ENCODE measurements around the gene CNTLN.

Gene CNTLN

DNA sequence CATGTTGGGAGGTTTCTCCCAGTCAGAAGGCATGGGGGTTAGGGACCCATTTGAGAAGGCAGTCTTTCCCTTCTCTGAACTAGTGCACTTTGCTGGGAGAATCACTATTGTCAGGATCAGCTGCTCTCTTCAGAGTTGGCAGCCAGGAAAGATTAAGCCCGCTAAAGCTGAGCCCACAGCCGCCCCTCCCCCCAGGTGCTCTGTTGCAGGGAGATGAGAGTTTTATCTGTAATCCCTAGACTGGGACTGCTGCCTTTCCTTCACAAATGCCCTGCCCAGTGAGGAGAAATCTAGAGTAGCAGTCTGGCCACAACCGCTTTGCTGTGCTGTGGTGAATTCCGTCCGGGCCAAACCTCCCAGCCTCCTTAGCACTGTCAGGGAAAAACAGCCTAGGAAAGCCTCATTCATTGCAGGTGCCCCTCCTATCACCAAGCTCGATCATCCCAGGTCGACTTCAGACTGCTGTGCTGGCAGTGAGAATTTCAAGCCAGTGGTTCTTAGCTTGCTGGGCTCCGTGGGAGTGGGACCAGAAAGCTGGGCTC, 69.8 kb downstream of the CNTLN start:
- no peak overlapping the region for H3K27ac ChIP-seq (replicated peaks)
- H3K4me3 ChIP-seq (replicated peaks; ENCODE audit: insufficient read depth, low read length), result no peak overlapping the region
- no peak for TF ChIP-seq POLR2AphosphoS5 (IDR thresholded peaks at IDR 0.05; ENCODE audit: low read depth)
- no peak for TF ChIP-seq GABPA (IDR thresholded peaks at IDR 0.05; ENCODE audit: low read depth)
- TF ChIP-seq, protein P1, sequence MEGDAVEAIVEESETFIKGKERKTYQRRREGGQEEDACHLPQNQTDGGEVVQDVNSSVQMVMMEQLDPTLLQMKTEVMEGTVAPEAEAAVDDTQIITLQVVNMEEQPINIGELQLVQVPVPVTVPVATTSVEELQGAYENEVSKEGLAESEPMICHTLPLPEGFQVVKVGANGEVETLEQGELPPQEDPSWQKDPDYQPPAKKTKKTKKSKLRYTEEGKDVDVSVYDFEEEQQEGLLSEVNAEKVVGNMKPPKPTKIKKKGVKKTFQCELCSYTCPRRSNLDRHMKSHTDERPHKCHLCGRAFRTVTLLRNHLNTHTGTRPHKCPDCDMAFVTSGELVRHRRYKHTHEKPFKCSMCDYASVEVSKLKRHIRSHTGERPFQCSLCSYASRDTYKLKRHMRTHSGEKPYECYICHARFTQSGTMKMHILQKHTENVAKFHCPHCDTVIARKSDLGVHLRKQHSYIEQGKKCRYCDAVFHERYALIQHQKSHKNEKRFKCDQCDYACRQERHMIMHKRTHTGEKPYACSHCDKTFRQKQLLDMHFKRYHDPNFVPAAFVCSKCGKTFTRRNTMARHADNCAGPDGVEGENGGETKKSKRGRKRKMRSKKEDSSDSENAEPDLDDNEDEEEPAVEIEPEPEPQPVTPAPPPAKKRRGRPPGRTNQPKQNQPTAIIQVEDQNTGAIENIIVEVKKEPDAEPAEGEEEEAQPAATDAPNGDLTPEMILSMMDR (IDR thresholded peaks at IDR 0.05; ENCODE audit: insufficient read depth, low read length), result no peak
- TF ChIP-seq, protein P2, sequence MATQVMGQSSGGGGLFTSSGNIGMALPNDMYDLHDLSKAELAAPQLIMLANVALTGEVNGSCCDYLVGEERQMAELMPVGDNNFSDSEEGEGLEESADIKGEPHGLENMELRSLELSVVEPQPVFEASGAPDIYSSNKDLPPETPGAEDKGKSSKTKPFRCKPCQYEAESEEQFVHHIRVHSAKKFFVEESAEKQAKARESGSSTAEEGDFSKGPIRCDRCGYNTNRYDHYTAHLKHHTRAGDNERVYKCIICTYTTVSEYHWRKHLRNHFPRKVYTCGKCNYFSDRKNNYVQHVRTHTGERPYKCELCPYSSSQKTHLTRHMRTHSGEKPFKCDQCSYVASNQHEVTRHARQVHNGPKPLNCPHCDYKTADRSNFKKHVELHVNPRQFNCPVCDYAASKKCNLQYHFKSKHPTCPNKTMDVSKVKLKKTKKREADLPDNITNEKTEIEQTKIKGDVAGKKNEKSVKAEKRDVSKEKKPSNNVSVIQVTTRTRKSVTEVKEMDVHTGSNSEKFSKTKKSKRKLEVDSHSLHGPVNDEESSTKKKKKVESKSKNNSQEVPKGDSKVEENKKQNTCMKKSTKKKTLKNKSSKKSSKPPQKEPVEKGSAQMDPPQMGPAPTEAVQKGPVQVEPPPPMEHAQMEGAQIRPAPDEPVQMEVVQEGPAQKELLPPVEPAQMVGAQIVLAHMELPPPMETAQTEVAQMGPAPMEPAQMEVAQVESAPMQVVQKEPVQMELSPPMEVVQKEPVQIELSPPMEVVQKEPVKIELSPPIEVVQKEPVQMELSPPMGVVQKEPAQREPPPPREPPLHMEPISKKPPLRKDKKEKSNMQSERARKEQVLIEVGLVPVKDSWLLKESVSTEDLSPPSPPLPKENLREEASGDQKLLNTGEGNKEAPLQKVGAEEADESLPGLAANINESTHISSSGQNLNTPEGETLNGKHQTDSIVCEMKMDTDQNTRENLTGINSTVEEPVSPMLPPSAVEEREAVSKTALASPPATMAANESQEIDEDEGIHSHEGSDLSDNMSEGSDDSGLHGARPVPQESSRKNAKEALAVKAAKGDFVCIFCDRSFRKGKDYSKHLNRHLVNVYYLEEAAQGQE (IDR thresholded peaks at IDR 0.05; ENCODE audit: insufficient replicate concordance, low read depth), result no peak
- TF ChIP-seq SPI1 (IDR thresholded peaks at IDR 0.05; ENCODE audit: borderline replicate concordance, low read depth), result no peak
- H3K27me3 ChIP-seq (ENCODE audit: insufficient read depth, poor library complexity, severe bottlenecking), result no peaks in the 10 kb centered on the region
- DNase-seq (ENCODE audit: low read depth in 1 of 2, low spot score in 1 of 2), result no peak

DNA sequence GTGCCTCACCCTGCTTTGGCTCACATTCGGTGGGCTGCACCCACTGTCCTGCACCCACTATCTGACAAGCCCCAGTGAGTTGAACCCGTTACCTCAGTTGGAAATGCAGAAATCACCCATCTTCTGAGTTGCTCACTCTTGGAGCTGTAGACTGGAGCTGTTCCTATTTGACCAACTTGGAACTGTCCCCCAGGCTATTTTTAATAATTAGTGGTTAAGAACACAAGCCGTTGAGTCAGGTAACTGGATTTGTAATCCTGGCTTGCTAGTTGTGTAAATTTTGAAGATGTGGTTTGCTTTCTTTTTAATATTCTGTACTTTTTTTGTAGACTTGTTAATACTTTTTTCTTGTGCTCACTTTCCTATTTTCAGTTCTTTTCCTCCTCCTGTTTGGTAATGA, 81.2 kb downstream of the CNTLN start:
- no peak overlapping the region for H3K4me3 ChIP-seq (replicated peaks; ENCODE audit: insufficient read depth, low read length)
- H3K27ac ChIP-seq (replicated peaks), result no peak overlapping the region
- no peaks in the 10 kb centered on the region for H3K27me3 ChIP-seq (ENCODE audit: insufficient read depth, poor library complexity, severe bottlenecking)
- DNase-seq (ENCODE audit: low read depth in 1 of 2, low spot score in 1 of 2), result no peak
- TF ChIP-seq POLR2AphosphoS5 (IDR thresholded peaks at IDR 0.05; ENCODE audit: low read depth), result no peak
- TF ChIP-seq, protein P2 (IDR thresholded peaks at IDR 0.05; ENCODE audit: insufficient replicate concordance, low read depth), result no peak
- TF ChIP-seq, protein P1 (IDR thresholded peaks at IDR 0.05; ENCODE audit: insufficient read depth, low read length), result no peak
- TF ChIP-seq GABPA (IDR thresholded peaks at IDR 0.05; ENCODE audit: low read depth), result no peak
- no peak for TF ChIP-seq SPI1 (IDR thresholded peaks at IDR 0.05; ENCODE audit: borderline replicate concordance, low read depth)

DNA sequence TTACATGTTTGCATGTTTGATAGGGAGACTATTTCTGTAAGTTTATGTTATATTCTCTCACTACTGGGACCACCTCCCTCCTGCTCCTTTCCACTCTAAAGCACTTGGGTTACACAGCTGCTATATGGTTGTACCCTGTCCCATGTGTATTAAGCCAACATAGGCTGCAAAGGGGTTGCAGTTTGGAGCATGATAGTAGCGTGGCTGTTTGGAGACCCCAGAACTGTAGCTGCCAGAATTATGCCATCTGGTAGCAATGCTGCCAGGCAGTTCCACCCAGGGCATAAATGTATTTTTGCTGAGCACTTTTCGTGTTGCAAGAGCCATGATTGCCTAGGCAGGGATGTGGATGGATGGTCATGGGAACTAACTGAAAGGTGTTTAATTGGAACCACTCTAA, 81.8 kb downstream of the CNTLN start:
- no peak for DNase-seq (ENCODE audit: low read depth in 1 of 2, low spot score in 1 of 2)
- Histone ChIP-seq H3K27me3 (ENCODE audit: insufficient read depth, poor library complexity, severe bottlenecking) (no peaks in the 10 kb centered on the region), H3K4me3 (replicated peaks; ENCODE audit: insufficient read depth, low read length) (no peak overlapping the region), H3K27ac (replicated peaks) (no peak overlapping the region)
- TF ChIP-seq GABPA (IDR thresholded peaks at IDR 0.05; ENCODE audit: low read depth) (no peak), POLR2AphosphoS5 (IDR thresholded peaks at IDR 0.05; ENCODE audit: low read depth) (no peak)
- TF ChIP-seq, protein P1 (IDR thresholded peaks at IDR 0.05; ENCODE audit: insufficient read depth, low read length), result no peak

DNA sequence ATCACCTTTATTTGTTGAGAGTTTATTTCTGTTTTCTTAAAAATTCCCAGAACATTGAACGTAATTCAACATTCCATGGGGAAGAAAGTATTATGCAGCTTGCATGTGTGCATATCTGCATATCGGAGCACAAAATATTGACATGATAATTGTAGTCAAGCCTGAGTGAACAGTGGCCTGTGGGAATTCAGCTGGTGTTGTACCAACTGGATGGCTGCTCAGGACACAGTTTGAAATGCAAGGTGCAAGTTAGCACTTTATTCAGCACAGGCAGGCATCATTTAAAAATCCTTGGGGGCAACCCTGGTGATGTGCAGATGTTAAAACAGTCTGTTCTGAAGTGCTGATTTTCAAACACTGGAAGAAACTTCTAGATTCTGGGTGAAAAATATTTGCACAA, 82.4 kb downstream of the CNTLN start:
- no peak for TF ChIP-seq SPI1 (IDR thresholded peaks at IDR 0.05; ENCODE audit: borderline replicate concordance, low read depth)
- TF ChIP-seq, protein P1 (IDR thresholded peaks at IDR 0.05; ENCODE audit: insufficient read depth, low read length), result no peak
- TF ChIP-seq POLR2AphosphoS5 (IDR thresholded peaks at IDR 0.05; ENCODE audit: low read depth), result no peak
- TF ChIP-seq, protein P2 (IDR thresholded peaks at IDR 0.05; ENCODE audit: insufficient replicate concordance, low read depth), result no peak
- TF ChIP-seq GABPA (IDR thresholded peaks at IDR 0.05; ENCODE audit: low read depth), result no peak
- Histone ChIP-seq H3K4me3 (replicated peaks; ENCODE audit: insufficient read depth, low read length) (no peak overlapping the region), H3K27ac (replicated peaks) (no peak overlapping the region), H3K27me3 (ENCODE audit: insufficient read depth, poor library complexity, severe bottlenecking) (no peaks in the 10 kb centered on the region)
- DNase-seq (ENCODE audit: low read depth in 1 of 2, low spot score in 1 of 2), result no peak
